ENCODE data around the gene RCOR3. TPM values are rescaled to one million over a fixed set of nuclear protein-coding genes. Genes with fewer than 3 reads are reported as not detected.

RCOR3 gene
- total RNA-seq, 4 donors from 2014 or later = 28.1 to 55.0 (median 43.5) TPM

GRCh38 chr1:211331011-211331709 lies 72.0 kb downstream of the RCOR3 start:
- H3K4me3 ChIP-seq (ENCODE audit: low read depth, poor library complexity, severe bottlenecking) = no peak overlapping the region
- TF ChIP-seq POLR2A (IDR thresholded peaks at IDR 0.05) (no peak), CTCF (IDR thresholded peaks at IDR 0.05) (no peak)
- no peak for DNase-seq (ENCODE audit: low spot score in 2 of 2)
- intact Hi-C loops (cut with DNase I; ENCODE audit: low total_unique reads) = no loop called here
- WGBS, 2 donors = 93 to 99% methylated on average over 3 of the region's 3 CpGs

- intact Hi-C loops (cut with DNase I; ENCODE audit: low total_unique reads) = no loop called here
Measured at GRCh38 chr1:211332036-211332616, 73.0 kb downstream of the RCOR3 start.

DNA sequence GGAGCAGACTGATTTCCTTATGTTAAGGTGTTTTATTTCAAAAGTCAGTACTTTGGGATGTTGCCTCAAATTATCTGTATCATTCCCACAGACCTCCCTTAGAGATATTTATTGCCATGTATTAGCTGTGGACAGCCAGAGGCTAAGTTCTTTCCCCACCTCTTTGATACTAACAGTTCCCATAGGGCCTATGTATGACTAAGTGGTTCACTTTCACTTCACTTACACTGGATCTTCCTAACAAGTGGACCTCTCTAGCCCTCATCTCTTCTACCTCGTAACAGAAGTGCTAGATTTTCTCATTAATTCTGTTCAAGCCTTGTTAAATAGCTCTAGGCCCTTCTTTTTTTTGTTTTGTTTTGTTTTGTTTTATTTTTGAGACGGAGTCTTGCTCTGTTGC lies 73.7 kb downstream of the RCOR3 start:
- intact Hi-C loops (cut with DNase I; ENCODE audit: low total_unique reads) = no loop called here
- no peak for DNase-seq (ENCODE audit: low spot score in 2 of 2)
- TF ChIP-seq CTCF (IDR thresholded peaks at IDR 0.05) (no peak), POLR2A (IDR thresholded peaks at IDR 0.05) (no peak)
- no peak overlapping the region for H3K4me3 ChIP-seq (ENCODE audit: low read depth, poor library complexity, severe bottlenecking)
- 89 to 90% methylated on average over 2 of the region's 2 CpGs for WGBS, 2 donors

More at GRCh38 chr1:211332036-211332616, 73.0 kb downstream of the RCOR3 start:
- DNase-seq (ENCODE audit: low spot score in 2 of 2) = no peak
- no peak overlapping the region for H3K4me3 ChIP-seq (ENCODE audit: low read depth, poor library complexity, severe bottlenecking)
- TF ChIP-seq POLR2A (IDR thresholded peaks at IDR 0.05) (no peak), CTCF (IDR thresholded peaks at IDR 0.05) (no peak)
- WGBS, 2 donors = 60 to 80% methylated on average over 3 of the region's 3 CpGs

GRCh38 chr1:211333906-211334305 lies 74.7 kb downstream of the RCOR3 start:
- no peak overlapping the region for H3K4me3 ChIP-seq (ENCODE audit: low read depth, poor library complexity, severe bottlenecking)
- 73 to 84% methylated on average over 1 of the region's 1 CpG for WGBS, 2 donors
- intact Hi-C loops (cut with DNase I; ENCODE audit: low total_unique reads) = no loop called here
- no peak for DNase-seq (ENCODE audit: low spot score in 2 of 2)
- no peak for TF ChIP-seq POLR2A (IDR thresholded peaks at IDR 0.05)
- TF ChIP-seq CTCF (IDR thresholded peaks at IDR 0.05) = no peak

- intact Hi-C loops (cut with DNase I; ENCODE audit: low total_unique reads) = no loop called here
- WGBS, 2 donors = 90 to 92% methylated on average over 4 of the region's 4 CpGs
- no peak for TF ChIP-seq POLR2A (IDR thresholded peaks at IDR 0.05)
- TF ChIP-seq CTCF (IDR thresholded peaks at IDR 0.05) = no peak
- DNase-seq (ENCODE audit: low spot score in 2 of 2) = no peak
- H3K4me3 ChIP-seq (ENCODE audit: low read depth, poor library complexity, severe bottlenecking) = no peak overlapping the region
Measured at GRCh38 chr1:211334986-211335385, 75.8 kb downstream of the RCOR3 start.
